H1 (cell line): ENCODE data around the gene MAMSTR. TPM values are rescaled to one million over a fixed set of nuclear protein-coding genes. Genes with fewer than 3 reads are reported as not detected.

ENCODE experiments used
- CTCF ChIA-PET: fragments of 300-600 bp; sonication (Branson Sonifier 250); formaldehyde crosslinking; loops from one replicate; lab custom pipeline; 2021; ENCODE audit not compliant: partially characterized antibody; lab: Charles Lee
- POLR2A ChIA-PET: fragments of 300-600 bp; sonication (Branson Sonifier 250); formaldehyde crosslinking; loops from one replicate; lab custom pipeline; 2021; ENCODE audit warnings: inconsistent platforms; ENCODE audit not compliant: partially characterized antibody; lab: Charles Lee
- DNase-seq, 2 experiments: peaks; one replicate each; pipeline versions ENCODE4 v3.0.0 to v3.0.0-alpha.2; 2010 to 2022; ENCODE audit warnings: low spot score in 2 of 2, low read depth in 1 of 2, mixed read lengths in 1 of 2
- FAIRE-seq: peaks from 2 replicates; lab custom pipeline; 2011; peaks lifted over from hg19 to GRCh38; lab: Jason Lieb, UNC
- H2AFZ ChIP-seq: 2 replicates; pipeline ENCODE4 v1.8.1; 2012; ENCODE audit warnings: low read length, inconsistent platforms
- H2AK5ac ChIP-seq: 2 replicates; pipeline ENCODE4 v1.6.1; 2013; ENCODE audit warnings: low read depth, low read length
- H2BK120ac ChIP-seq: replicated peaks from 2 replicates; pipeline ENCODE3; 2013; ENCODE audit warnings: low read depth, low read length, inconsistent platforms
- H2BK12ac ChIP-seq: 2 replicates; pipeline ENCODE4 v1.6.1; 2013; ENCODE audit warnings: low read depth, low read length
- H2BK15ac ChIP-seq: 2 replicates; pipeline ENCODE4 v1.6.1; 2013; ENCODE audit warnings: low read length
- H2BK20ac ChIP-seq: 2 replicates; pipeline ENCODE4 v1.6.1; 2013; ENCODE audit warnings: low read length
- H2BK5ac ChIP-seq: 2 replicates; pipeline ENCODE4 v1.6.1; 2013; ENCODE audit warnings: low read depth, low read length
- H3K14ac ChIP-seq: 2 replicates; pipeline ENCODE4 v1.6.1; 2013; ENCODE audit warnings: inconsistent platforms; ENCODE audit not compliant: insufficient read length
- H3K18ac ChIP-seq: 2 replicates; pipeline ENCODE4 v1.6.1; 2013; ENCODE audit warnings: low read length; ENCODE audit errors: extremely low read depth
- H3K23ac ChIP-seq: 2 replicates; pipeline ENCODE4 v1.6.1; 2013; ENCODE audit warnings: inconsistent platforms; ENCODE audit not compliant: insufficient read length
- H3K23me2 ChIP-seq: 2 replicates; pipeline ENCODE4 v1.6.1; 2013; ENCODE audit warnings: low read depth, low read length
- H3K27ac ChIP-seq: 2 replicates; pipeline ENCODE4 v1.6.1; 2011; ENCODE audit warnings: low read depth, low read length, inconsistent platforms
- H3K27me3 ChIP-seq, 4 experiments: replicated peaks in 1 of 4; 1 replicate in 1 of 4; 2 replicates in 3 of 4; pipeline versions ENCODE4 v1.6.1 to v1.8.1; 2011 to 2013; ENCODE audit warnings: low read length in 3 of 4, mild to moderate bottlenecking in 3 of 4, inconsistent platforms in 2 of 4, mixed read lengths in 2 of 4, moderate library complexity in 1 of 4; ENCODE audit not compliant: control insufficient read depth in 3 of 4, insufficient read depth in 3 of 4; ENCODE audit errors: extremely low read depth in 1 of 4
- H3K36me3 ChIP-seq, 4 experiments: 2 replicates each; pipeline versions ENCODE4 v1.6.1 to v1.8.1; 2011 to 2013; ENCODE audit warnings: mild to moderate bottlenecking in 4 of 4, low read length in 3 of 4, moderate library complexity in 2 of 4, control low read depth in 1 of 4, inconsistent platforms in 1 of 4; ENCODE audit not compliant: insufficient read depth in 4 of 4, control insufficient read depth in 2 of 4
- H3K4ac ChIP-seq: replicated peaks from 2 replicates; pipeline ENCODE3; 2013; ENCODE audit warnings: low read length, low read depth, mixed read lengths, inconsistent platforms; ENCODE audit not compliant: insufficient read length
- H3K4me1 ChIP-seq, 4 experiments: replicated peaks in 1 of 4; 1 replicate in 1 of 4; 2 replicates in 3 of 4; pipeline versions ENCODE4 v1.6.1 to v1.8.1; 2011 to 2013; ENCODE audit warnings: low read length in 3 of 4, inconsistent platforms in 2 of 4, mixed read lengths in 1 of 4; ENCODE audit not compliant: insufficient read depth in 4 of 4, control insufficient read depth in 3 of 4
- H3K4me2 ChIP-seq, 2 experiments: 2 replicates each; pipeline versions ENCODE4 v1.6.1 to v1.8.1; 2011 to 2013; ENCODE audit warnings: low read depth in 2 of 2, low read length in 2 of 2, control low read depth in 1 of 2, inconsistent platforms in 1 of 2, mild to moderate bottlenecking in 1 of 2; ENCODE audit not compliant: insufficient read depth in 1 of 2
- H3K4me3 ChIP-seq, 4 experiments: fragments of 200-600, 300-600 bp in 1 of 4; sonication (generic), shearing (Covaris generic), sonication (Bioruptor Twin) in 1 of 4; 2 replicates each; pipeline versions ENCODE4 v1.5.1 to v1.8.1; 2011 to 2016; ENCODE audit warnings: low read length in 4 of 4, low read depth in 3 of 4, control low read depth in 2 of 4, inconsistent platforms in 2 of 4, mild to moderate bottlenecking in 2 of 4, mixed read lengths in 1 of 4, moderate library complexity in 1 of 4; ENCODE audit not compliant: insufficient read depth in 2 of 4; ENCODE audit errors: extremely low read depth in 1 of 4
- H3K56ac ChIP-seq: replicated peaks from 2 replicates; pipeline ENCODE3; 2013; ENCODE audit warnings: low read depth, mild to moderate bottlenecking, mixed read lengths, low read length, inconsistent platforms; ENCODE audit not compliant: insufficient read length
- H3K79me1 ChIP-seq: 2 replicates; pipeline ENCODE4 v1.6.1; 2013; ENCODE audit warnings: low read depth, low read length, control low read depth
- H3K79me2 ChIP-seq, 2 experiments: 2 replicates each; pipeline versions ENCODE4 v1.6.1 to v1.8.1; 2012 to 2013; ENCODE audit warnings: low read length in 2 of 2, mild to moderate bottlenecking in 2 of 2, inconsistent platforms in 1 of 2; ENCODE audit not compliant: insufficient read depth in 2 of 2, control insufficient read depth in 1 of 2
- H3K9ac ChIP-seq, 4 experiments: replicated peaks in 1 of 4; 1 replicate in 1 of 4; 2 replicates in 3 of 4; pipeline versions ENCODE4 v1.6.1 to v1.8.1; 2011 to 2013; ENCODE audit warnings: low read depth in 3 of 4, low read length in 3 of 4, control low read depth in 2 of 4, mild to moderate bottlenecking in 2 of 4, moderate library complexity in 2 of 4, inconsistent platforms in 1 of 4; ENCODE audit errors: extremely low read depth in 1 of 4
- H3K9me3 ChIP-seq, 2 experiments: 2 replicates each; pipeline versions ENCODE4 v1.6.1 to v1.8.1; 2012 to 2013; ENCODE audit warnings: mild to moderate bottlenecking in 2 of 2, moderate library complexity in 2 of 2, control low read depth in 1 of 2, inconsistent platforms in 1 of 2, low read depth in 1 of 2, low read length in 1 of 2, mixed read lengths in 1 of 2; ENCODE audit not compliant: insufficient read depth in 2 of 2
- H4K20me1 ChIP-seq, 2 experiments: replicated peaks in 1 of 2; 2 replicates each; pipeline versions ENCODE3 to v1.8.1; 2011 to 2013; ENCODE audit warnings: inconsistent platforms in 2 of 2, low read length in 2 of 2, mild to moderate bottlenecking in 1 of 2; ENCODE audit not compliant: insufficient read depth in 2 of 2, control insufficient read depth in 1 of 2
- H4K5ac ChIP-seq: 2 replicates; pipeline ENCODE4 v1.6.1; 2013; ENCODE audit warnings: low read length, low read depth, mixed read lengths, inconsistent platforms; ENCODE audit not compliant: insufficient read length
- H4K8ac ChIP-seq: 2 replicates; pipeline ENCODE4 v1.8.0; 2013; ENCODE audit warnings: mild to moderate bottlenecking, moderate library complexity, low read length, inconsistent platforms; ENCODE audit not compliant: insufficient read depth; ENCODE audit errors: extremely low read depth
- H4K91ac ChIP-seq: replicated peaks from 2 replicates; pipeline ENCODE3; 2013; ENCODE audit warnings: low read length, mixed read lengths, inconsistent platforms; ENCODE audit not compliant: insufficient read length
- MAFK ChIP-seq: IDR thresholded peaks from 2 replicates; pipeline ENCODE4 v1.6.1; 2012; ENCODE audit warnings: low read depth, mild to moderate bottlenecking, improper control_type of control experiment, low read length
- WGBS, 2 experiments: shearing (Covaris generic) in 1 of 2; methylation state at CpG; one replicate each; pipeline versions ENCODE4 v1.1.6 to v1.1.7; 2013 to 2015; ENCODE audit warnings: low lambda C conversion rate in 2 of 2, mixed read lengths in 2 of 2, inconsistent platforms in 1 of 2, low coverage in 1 of 2, missing lambda C conversion rate in 1 of 2; ENCODE audit not compliant: insufficient replicate concordance in 2 of 2, insufficient coverage in 1 of 2, insufficient read length in 1 of 2; ENCODE audit errors: extremely low coverage in 1 of 2, missing lambda C conversion rate in 1 of 2; 5-methylcytosine and 5-hydroxymethylcytosine counted together
- polyA plus RNA-seq, 7 experiments: library from polyadenylated mRNA; depleted of rRNA in 3 of 7; stranded (reverse) in 5 of 7; unstranded in 2 of 7; fragments of >200 nt in 5 of 7; fragments of 200-250 nt in 2 of 7; gene quantifications; 1 replicate in 5 of 7; 2 replicates in 1 of 7; 4 replicates in 1 of 7; pipeline versions ENCODE4 v1.2.1 to v1.2.3, GENCODE V29; 2011 to 2013; ENCODE audit warnings: missing spikeins in 2 of 7, mixed read lengths in 2 of 7
- total RNA-seq: library from RNA; stranded (reverse); fragmentation: NEBNext Ultra II Directional; extraction: Animal tissue kit (Norgen Biotek cat#: 25700); gene quantifications from 2 replicates; pipeline ENCODE4 v1.2.1, GENCODE V29; 2021

MAMSTR gene
- total and polyA plus RNA-seq, 2 of the 8 experiments (the other 6 are each of a cell fraction or from before 2014, with no cell fraction given), result 2.0 to 2.3 TPM

GRCh38 chr19:48749571-48750198 lies 30.2 kb upstream of the MAMSTR start:
- Histone ChIP-seq H3K79me1 (peaks cover 14% of the 10 kb centered on the region), H3K36me3 (peaks cover 11 to 30% (median 15%) of the 10 kb centered on the region in 4 experiments), H3K4me3 (no peak overlapping the region), H2BK20ac (no peak overlapping the region), H3K4me2 (no peak overlapping the region; a peak in 1 of 4 replicates), H4K91ac (no peak overlapping the region), H2BK120ac (no peak overlapping the region), H3K23ac (no peak overlapping the region), H3K14ac (no peak overlapping the region), H3K27me3 (no peaks in the 10 kb centered on the region), H3K9me3 (no peaks in the 10 kb centered on the region), H2AK5ac (no peak overlapping the region), H3K27ac (no peak overlapping the region), H3K56ac (no peak overlapping the region), H3K79me2 (peaks cover 3 to 27% of the 10 kb centered on the region in 2 experiments; a peak in 3 of 4 replicates), H2BK5ac (no peak overlapping the region), H2BK15ac (no peak overlapping the region), H4K5ac (no peak overlapping the region), H3K4me1 (peaks cover 8 to 11% (median 10%) of the 10 kb centered on the region in 4 experiments), H2BK12ac (no peak overlapping the region), H2AFZ (no peak overlapping the region), H3K23me2 (peaks cover 15% of the 10 kb centered on the region), H3K9ac (no peak overlapping the region), H3K4ac (no peak overlapping the region), H4K20me1 (peaks cover 3 to 7% of the 10 kb centered on the region in 2 experiments), H3K18ac (no peak overlapping the region), H4K8ac (no peak overlapping the region)
- ChIA-PET POLR2A (interaction anchor here (1.5 to 5.6 kb wide), 4 partner anchors 9 to 53 kb away, joined by 9 to 30 read pairs (median 10); partner anchors contain the start of gene FUT2), CTCF (no interaction called here)
- no peak for FAIRE-seq
- 87% methylated on average over 4 of the region's 4 CpGs; no CpG with 5 or more reads in 1 of the 2 experiments for WGBS, 2 experiments
- no peak for DNase-seq
- no peak for TF ChIP-seq MAFK
